Measurements from ENCODE around the gene TRAFD1. TPM values are rescaled to one million over a fixed set of nuclear protein-coding genes. Genes with fewer than 3 reads are reported as not detected.
A peak's percentile ranks its signal among the peaks of the same experiment; 100 is the strongest.
"Not testable (repeated sequence)": the region's sequence is repeated elsewhere in the genome, so short reads cannot be mapped to it uniquely, and the experiment has no call there.

Gene TRAFD1
- total RNA-seq, 1 donor: 47.5 TPM

DNA sequence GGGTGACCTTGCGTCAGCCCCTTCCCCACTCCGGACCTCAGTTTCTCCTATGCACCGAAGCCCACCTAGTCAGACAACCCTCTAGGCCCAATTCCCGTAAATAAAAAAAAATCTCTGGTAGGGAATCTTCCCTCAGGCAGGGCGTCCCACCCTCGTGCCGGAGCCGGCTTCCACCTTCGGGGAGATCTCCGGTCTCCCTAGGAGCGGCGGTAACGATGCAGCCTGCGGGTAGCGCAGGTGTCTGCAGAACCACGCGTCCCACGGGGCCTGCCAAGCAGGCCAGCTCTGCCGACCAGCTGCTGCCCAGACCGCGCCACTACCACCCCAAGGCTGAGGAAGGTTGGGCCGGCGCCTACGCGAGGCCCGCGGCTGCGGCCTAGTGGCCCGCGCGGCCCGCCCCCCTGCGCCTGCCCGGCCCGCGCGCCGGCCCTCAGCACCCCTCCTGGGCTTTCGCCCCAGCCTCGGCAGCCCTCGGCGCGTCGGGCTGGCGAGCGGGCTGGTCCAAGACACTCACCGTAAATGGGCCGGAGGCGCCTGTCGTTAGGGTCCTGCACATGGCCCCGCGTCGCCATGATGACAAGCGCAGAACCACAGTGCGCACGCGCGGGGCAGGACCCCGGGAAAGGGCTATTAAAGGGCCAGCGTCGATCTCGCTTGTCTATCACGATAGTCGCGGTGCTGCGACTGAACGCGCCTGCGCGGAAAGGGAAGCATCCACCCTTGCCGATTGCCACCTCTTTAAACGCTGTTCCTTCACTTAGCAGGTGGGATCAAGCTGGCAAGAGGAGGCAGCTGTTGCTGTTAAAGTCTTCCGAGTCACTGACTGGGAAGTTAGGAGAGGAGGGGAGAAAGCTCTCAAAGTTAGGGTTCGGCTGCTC is 16.9 kb upstream of the TRAFD1 start, which contains the start of gene NAA25:
Gene NAA25, minus strand, starts transcription at position 582 of the 878 bp plus-strand sequence. Its CDS starts 10 bp downstream, at position 572.
- TF ChIP-seq, protein P1, sequence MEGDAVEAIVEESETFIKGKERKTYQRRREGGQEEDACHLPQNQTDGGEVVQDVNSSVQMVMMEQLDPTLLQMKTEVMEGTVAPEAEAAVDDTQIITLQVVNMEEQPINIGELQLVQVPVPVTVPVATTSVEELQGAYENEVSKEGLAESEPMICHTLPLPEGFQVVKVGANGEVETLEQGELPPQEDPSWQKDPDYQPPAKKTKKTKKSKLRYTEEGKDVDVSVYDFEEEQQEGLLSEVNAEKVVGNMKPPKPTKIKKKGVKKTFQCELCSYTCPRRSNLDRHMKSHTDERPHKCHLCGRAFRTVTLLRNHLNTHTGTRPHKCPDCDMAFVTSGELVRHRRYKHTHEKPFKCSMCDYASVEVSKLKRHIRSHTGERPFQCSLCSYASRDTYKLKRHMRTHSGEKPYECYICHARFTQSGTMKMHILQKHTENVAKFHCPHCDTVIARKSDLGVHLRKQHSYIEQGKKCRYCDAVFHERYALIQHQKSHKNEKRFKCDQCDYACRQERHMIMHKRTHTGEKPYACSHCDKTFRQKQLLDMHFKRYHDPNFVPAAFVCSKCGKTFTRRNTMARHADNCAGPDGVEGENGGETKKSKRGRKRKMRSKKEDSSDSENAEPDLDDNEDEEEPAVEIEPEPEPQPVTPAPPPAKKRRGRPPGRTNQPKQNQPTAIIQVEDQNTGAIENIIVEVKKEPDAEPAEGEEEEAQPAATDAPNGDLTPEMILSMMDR (IDR thresholded peaks at IDR 0.05; ENCODE audit: insufficient read depth, low read depth, low read length): no peak
- peak within 1 kb of the TSS; percentile 94 for H3K4me3 ChIP-seq (ENCODE audit: low read depth, low read length)
- DNase-seq (ENCODE audit: low read depth): peak; percentile 82

DNA sequence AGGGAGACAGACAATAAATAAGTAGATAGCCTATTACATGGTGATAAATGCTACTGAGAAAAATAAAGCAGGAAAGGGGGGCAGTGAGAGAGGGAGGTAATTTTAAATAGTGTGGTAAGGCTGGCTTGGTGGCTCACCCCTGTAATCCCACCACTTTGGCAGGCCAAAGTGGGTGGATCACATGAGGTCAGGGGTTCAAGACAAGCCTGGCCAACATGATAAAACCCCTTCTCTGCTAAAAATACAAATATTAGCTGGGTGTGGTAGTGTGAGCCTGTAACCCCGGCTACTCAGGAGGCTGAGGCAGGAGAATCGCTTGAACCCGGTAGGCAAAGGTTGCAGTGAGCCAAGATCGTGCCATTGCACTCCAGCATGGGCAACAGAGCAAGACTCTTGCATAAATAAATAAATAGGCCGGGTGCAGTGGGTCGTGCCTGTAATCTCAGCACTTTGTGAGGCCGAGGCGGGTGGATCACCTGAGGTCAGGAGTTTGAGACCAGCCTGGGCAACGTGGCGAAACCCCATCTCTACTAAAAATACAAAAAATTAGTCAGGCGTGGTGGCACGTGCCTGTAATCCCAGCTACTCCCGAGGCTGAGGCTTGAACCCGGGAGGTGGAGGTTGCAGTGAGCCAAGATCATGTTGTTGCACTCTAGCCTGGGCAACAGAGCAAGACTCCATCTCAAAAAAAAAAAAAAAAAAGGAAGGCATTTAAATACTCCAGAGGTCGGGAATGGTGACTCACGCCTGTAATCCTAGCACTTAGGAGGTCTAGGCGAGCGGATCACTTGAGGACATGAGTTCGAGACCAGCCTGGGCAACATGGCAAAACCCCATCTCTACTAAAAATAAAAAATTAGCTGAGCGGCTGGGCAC is 14.3 kb upstream of the TRAFD1 start:
- not testable (repeated sequence) for DNase-seq (ENCODE audit: low read depth); H3K4me3 ChIP-seq (ENCODE audit: low read depth, low read length)

DNA sequence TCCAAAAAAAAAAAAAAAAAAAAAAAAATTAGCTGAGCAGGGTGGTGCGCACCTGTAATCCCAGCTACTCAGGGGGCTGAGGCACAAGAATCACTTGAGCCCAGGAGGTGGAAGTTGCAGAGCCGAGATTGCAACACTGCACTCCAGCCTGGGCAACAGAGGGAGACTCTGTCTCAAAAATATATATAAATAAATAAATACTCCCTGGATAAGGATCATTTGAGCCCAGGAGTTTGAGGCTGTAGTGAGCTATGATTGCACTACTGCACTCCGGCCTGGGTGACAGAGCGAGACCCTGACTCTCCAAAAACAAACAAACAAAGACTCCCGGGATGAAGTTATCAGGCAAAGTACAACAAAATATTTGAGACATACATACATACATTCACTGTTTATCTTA is 13.4 kb upstream of the TRAFD1 start:
- no peak overlapping the region for H3K4me3 ChIP-seq (ENCODE audit: low read depth, low read length)
- peak; percentile 60 for DNase-seq (ENCODE audit: low read depth)
- TF ChIP-seq, protein P1 (IDR thresholded peaks at IDR 0.05; ENCODE audit: insufficient read depth, low read depth, low read length): no peak

DNA sequence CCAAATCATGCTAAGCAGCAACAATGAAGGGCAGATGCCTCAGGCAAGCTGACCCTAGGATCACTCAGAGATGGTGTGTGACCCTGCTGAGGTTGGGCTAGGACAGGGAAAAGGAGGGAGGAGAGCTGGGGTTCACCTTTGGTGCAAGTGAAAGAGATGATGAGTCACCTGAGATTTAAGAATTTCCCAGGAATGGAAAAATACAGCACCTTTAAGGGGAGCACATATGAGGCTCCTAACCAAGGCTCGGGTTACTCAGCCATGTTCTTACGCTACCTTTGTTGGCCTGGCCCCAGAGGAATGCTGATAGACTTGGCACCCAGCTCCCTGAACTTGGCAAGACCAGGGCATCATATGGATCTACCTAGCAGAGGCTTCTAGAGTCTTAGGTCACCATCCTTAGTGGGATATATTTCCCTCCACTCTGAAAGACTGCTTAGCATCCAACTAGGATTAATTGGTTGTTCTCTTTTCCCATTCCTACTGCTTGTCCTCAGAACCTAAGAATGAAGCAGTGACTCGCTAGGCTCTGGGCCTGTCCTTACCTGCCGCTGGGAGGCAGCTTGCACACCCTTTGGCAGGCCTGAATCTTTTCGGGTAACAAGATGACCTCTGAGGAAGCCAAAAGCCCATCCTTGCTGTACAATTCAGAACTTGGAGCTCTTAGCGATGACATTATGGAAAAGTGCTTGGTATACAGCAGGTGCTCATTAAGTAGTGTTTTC is 12.8 kb upstream of the TRAFD1 start:
- TF ChIP-seq, protein P1 (IDR thresholded peaks at IDR 0.05; ENCODE audit: insufficient read depth, low read depth, low read length): no peak
- no peak for DNase-seq (ENCODE audit: low read depth)
- no peak overlapping the region for H3K4me3 ChIP-seq (ENCODE audit: low read depth, low read length)

DNA sequence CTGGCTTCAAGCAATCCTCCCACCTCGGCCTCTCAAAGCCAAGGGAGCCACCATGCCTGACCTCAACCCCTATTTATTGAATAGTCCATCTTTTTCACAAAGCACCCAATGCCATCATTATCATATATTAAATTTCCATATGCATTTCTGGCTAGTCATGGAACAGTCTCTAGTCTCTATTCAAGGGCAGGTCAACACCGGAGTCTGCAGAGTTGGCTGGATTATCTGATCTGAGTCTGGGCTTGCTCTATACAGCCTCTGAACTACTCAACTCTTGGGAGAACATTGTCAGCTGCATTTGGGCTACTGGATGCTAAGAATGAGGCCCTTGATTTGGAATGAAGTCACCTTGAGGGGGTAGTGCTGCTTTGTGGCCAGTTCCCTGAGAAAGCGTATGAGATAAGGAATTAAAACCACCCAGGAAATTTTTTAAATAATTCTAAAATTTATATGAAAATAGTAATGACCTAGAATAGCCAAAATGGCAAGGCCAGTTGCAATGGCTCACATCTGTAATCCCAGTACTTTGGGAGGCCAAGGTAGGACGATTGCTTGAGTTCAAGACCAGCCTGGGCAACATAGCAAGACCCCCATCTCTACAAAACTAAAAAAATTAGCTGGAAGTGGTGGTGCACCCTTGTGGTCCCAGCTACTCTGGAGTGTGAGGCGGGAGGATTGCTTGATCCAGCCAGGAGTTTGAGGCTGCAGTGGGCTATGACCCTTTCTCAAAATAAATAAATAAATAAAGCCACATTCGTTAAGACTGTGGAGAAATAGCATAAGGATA is 9.9 kb upstream of the TRAFD1 start:
- TF ChIP-seq, protein P1 (IDR thresholded peaks at IDR 0.05; ENCODE audit: insufficient read depth, low read depth, low read length): no peak
- no peak overlapping the region for H3K4me3 ChIP-seq (ENCODE audit: low read depth, low read length)
- DNase-seq (ENCODE audit: low read depth): no peak

DNA sequence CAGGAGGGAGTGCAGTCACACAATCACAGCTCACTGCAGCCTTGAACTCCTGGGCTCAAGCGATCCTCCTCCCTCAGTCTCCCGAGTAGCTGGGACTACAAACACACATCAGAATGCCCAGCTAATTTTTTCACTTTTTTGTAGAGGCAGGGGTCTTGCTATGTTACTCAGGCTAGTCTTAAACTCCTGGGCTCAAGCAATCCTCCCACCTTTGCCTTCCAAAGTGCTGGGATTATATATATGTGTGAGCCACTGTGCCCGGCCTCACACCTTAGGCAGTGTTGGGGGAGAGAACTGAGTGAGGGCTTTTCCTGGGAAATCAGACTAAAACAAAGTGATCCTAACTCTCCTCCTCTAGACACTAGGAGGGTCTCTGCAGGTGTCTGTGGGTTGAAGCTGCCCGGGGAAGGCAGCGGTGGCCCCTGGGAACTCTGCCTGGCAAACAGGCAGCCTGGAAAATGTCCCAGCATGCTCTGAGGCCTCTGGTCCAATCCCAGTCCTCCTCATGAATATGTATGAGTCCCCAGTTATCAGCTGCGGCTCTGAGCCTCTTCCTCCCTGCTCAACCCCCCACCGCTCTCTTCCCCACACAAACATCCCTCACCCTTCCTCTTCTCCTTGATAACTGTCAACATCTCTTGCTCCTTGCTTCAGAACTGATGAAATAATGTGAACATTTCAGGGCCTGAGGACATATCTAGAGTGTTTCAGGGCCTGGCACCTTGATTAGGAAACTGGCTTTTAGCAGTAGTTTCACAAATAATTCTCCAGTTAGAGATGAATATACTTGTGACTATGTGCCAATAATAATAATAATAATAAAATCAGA is 8.9 kb upstream of the TRAFD1 start:
- no peak overlapping the region for H3K4me3 ChIP-seq (ENCODE audit: low read depth, low read length)
- peak; percentile 70 for DNase-seq (ENCODE audit: low read depth)
- TF ChIP-seq, protein P1 (IDR thresholded peaks at IDR 0.05; ENCODE audit: insufficient read depth, low read depth, low read length): no peak

Measured in fibroblast of villous mesenchyme (primary cell).